Tibial nerve (tissue), 4 donors: ENCODE results near the gene NR1D1.

Experiments used
- EP300 ChIP-seq, 2 donors: sonication (generic); formaldehyde crosslinking; IDR thresholded peaks; one replicate each; pipeline ENCODE4 v1.6.1; 2017; ENCODE audit warnings: antibody characterized with exemption in 2 of 2, mild to moderate bottlenecking in 1 of 2
- POLR2A ChIP-seq, 2 donors: fragments of 450-650 bp; IDR thresholded peaks; one replicate each; pipeline ENCODE4 v1.6.1; 2017; ENCODE audit warnings: antibody characterized with exemption in 2 of 2, mild to moderate bottlenecking in 2 of 2, moderate library complexity in 2 of 2
- TF ChIP-seq, protein P1 (sequence below), 5 experiments: fragments of 200-600 bp in 3 of 5; fragments of 450-650 bp in 2 of 5; sonication (generic) in 3 of 5; IDR thresholded peaks; one replicate each; pipeline ENCODE4 v1.5.1; 2016 to 2019; ENCODE audit warnings: antibody characterized with exemption in 5 of 5, mild to moderate bottlenecking in 3 of 5, moderate library complexity in 2 of 5

DNA sequence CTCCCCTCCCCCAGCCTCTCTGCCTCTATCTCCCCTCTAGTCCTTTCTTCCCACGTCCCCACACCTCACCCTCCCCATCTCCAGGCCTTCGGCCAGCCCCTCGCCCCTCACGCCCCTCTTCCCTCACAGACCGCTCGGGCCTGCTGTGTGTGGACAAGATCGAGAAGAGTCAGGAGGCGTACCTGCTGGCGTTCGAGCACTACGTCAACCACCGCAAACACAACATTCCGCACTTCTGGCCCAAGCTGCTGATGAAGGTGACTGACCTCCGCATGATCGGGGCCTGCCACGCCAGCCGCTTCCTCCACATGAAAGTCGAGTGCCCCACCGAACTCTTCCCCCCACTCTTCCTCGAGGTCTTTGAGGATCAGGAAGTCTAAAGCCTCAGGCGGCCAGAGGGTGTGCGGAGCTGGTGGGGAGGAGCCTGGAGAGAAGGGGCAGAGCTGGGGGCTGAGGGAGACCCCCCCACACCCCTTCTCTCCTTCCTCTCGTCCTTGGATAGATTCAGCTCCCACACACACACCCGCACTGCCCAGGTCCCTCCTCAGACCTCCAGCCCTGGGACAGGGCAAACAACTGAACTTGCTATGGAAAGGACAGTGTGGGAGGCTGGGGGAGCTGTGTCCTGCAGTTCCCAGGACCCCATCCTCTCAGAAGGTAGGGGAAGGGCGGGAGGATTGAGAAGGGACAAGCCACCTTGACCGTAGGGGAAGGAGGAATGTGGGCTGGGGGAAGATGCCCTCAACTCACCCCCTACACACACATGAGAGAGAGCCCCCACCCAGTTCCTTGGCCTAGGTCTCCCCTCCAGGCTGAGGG is 11.1 kb downstream of the NR1D1 start:
- TF ChIP-seq POLR2A (IDR thresholded peaks at IDR 0.05) = no peak
- TF ChIP-seq, protein P1, sequence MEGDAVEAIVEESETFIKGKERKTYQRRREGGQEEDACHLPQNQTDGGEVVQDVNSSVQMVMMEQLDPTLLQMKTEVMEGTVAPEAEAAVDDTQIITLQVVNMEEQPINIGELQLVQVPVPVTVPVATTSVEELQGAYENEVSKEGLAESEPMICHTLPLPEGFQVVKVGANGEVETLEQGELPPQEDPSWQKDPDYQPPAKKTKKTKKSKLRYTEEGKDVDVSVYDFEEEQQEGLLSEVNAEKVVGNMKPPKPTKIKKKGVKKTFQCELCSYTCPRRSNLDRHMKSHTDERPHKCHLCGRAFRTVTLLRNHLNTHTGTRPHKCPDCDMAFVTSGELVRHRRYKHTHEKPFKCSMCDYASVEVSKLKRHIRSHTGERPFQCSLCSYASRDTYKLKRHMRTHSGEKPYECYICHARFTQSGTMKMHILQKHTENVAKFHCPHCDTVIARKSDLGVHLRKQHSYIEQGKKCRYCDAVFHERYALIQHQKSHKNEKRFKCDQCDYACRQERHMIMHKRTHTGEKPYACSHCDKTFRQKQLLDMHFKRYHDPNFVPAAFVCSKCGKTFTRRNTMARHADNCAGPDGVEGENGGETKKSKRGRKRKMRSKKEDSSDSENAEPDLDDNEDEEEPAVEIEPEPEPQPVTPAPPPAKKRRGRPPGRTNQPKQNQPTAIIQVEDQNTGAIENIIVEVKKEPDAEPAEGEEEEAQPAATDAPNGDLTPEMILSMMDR (IDR thresholded peaks at IDR 0.05) = no peak
- no peak for TF ChIP-seq EP300 (IDR thresholded peaks at IDR 0.05)
